CD4-positive, CD25-positive, alpha-beta regulatory T cell (primary cell): ENCODE results near the gene YEATS4. TPM values are rescaled to one million over a fixed set of nuclear protein-coding genes. Genes with fewer than 3 reads are reported as not detected.

Experiments used
- ATAC-seq, 2 donors: fragments of 150-1000 bp; cut with Tn5 transposase; one replicate each; pipeline ENCODE4 v1.10.0; 2021; ENCODE audit warnings: low read depth in 2 of 2, moderate number of reproducible peaks in 2 of 2, moderate library complexity in 1 of 2
- DNase-seq, 3 donors: peaks; one replicate each; pipeline versions ENCODE4 v3.0.0 to v3.0.0-alpha.2; 2012 to 2022; ENCODE audit warnings: mixed read lengths in 1 of 3
- H3K27ac ChIP-seq: one replicate; pipeline ENCODE4 v1.7.0; 2013; ENCODE audit warnings: mild to moderate bottlenecking, low read length; ENCODE audit not compliant: insufficient read depth, poor library complexity, severe bottlenecking
- H3K27me3 ChIP-seq: one replicate; pipeline ENCODE4 v1.7.0; 2013; ENCODE audit warnings: low read length; ENCODE audit not compliant: control insufficient read depth, insufficient read depth
- H3K36me3 ChIP-seq: one replicate; pipeline ENCODE4 v1.7.0; 2013; ENCODE audit warnings: mild to moderate bottlenecking, low read length, moderate library complexity; ENCODE audit not compliant: control insufficient read depth, insufficient read depth
- H3K4me1 ChIP-seq: 2 replicates; pipeline ENCODE4 v1.7.0; 2013; ENCODE audit warnings: mild to moderate bottlenecking, low read length; ENCODE audit not compliant: insufficient read depth, control insufficient read depth, poor library complexity, severe bottlenecking
- H3K4me3 ChIP-seq: one replicate; pipeline ENCODE4 v1.7.0; 2013; ENCODE audit warnings: low read depth, mild to moderate bottlenecking, low read length, moderate library complexity
- H3K9me3 ChIP-seq, 2 experiments: 1 replicate in 1 of 2; 2 replicates in 1 of 2; pipeline ENCODE4 v1.7.0; 2013; ENCODE audit warnings: low read length in 2 of 2, mild to moderate bottlenecking in 1 of 2, moderate library complexity in 1 of 2; ENCODE audit not compliant: control insufficient read depth in 2 of 2
- H3K27ac Mint-ChIP-seq, 3 donors: one replicate each; pipeline ENCODE4 v1.8.0; 2020 to 2022; ENCODE audit warnings: mild to moderate bottlenecking in 3 of 3, mixed read lengths in 3 of 3, moderate library complexity in 2 of 3
- H3K27me3 Mint-ChIP-seq: one replicate; pipeline ENCODE4 v1.8.0; 2022; ENCODE audit warnings: mild to moderate bottlenecking, mixed read lengths
- H3K36me3 Mint-ChIP-seq: one replicate; pipeline ENCODE4 v1.8.0; 2020; ENCODE audit warnings: mixed read lengths
- H3K4me1 Mint-ChIP-seq, 4 donors: one replicate each; pipeline ENCODE4 v1.8.0; 2020 to 2022; ENCODE audit warnings: mixed read lengths in 4 of 4, mild to moderate bottlenecking in 1 of 4
- H3K4me3 Mint-ChIP-seq, 4 donors: one replicate each; pipeline ENCODE4 v1.8.0; 2020 to 2022; ENCODE audit warnings: mild to moderate bottlenecking in 4 of 4, mixed read lengths in 4 of 4, moderate library complexity in 3 of 4
- H3K9me3 Mint-ChIP-seq, 7 donors: one replicate each; pipeline ENCODE4 v1.8.0; 2020 to 2022; ENCODE audit warnings: mixed read lengths in 7 of 7, mild to moderate bottlenecking in 3 of 7, moderate library complexity in 2 of 7
- polyA plus RNA-seq, 4 donors: library from polyadenylated mRNA; unstranded; fragments of 300-500 nt; fragmentation: Illumina TruSeq; gene quantifications; one replicate each; pipeline ENCODE4 v1.2.3, GENCODE V29; 2021
- total RNA-seq: library from RNA; stranded (reverse); gene quantifications from one replicate; pipeline ENCODE4 v1.2.3, GENCODE V29; 2022

Gene YEATS4
- total and polyA plus RNA-seq, 5 donors from 2014 or later = 32.6 to 75.7 (median 52.5) TPM

DNA sequence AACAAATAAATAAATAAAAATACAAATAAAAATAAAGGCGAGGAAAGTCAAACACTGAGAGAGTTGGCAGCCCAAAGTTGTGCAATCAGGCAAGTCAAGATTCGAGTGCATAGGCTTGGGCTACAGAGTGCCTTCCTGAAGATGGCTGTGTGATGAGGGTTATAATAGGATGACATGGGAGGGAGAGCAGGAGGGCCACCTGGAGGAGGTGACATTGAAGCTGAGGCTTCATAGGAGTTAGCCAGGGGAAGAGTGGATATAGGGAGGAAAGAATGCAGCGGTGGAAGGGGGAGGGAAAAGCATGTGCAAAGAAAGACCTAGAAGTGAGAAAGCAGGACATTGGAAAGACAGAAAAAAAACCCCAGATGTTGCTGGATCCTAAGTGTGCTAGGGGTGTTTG, 53.1 kb downstream of the YEATS4 start:
- Mint-ChIP-seq H3K4me1 (peaks cover 0 to 6% (median under 1%) of the 10 kb centered on the region in 4 donors), H3K9me3 (no peaks in the 10 kb centered on the region), H3K27me3 (no peaks in the 10 kb centered on the region), H3K36me3 (peaks cover 16% of the 10 kb centered on the region), H3K4me3 (no peak overlapping the region), H3K27ac (no peak overlapping the region)
- DNase-seq = no peak
- H3K27ac ChIP-seq = no peak overlapping the region
- H3K36me3 ChIP-seq = peaks cover 3% of the 10 kb centered on the region
- no peak for ATAC-seq
- H3K27me3 ChIP-seq = no peaks in the 10 kb centered on the region
- H3K9me3 ChIP-seq = no peaks in the 10 kb centered on the region
- H3K4me3 ChIP-seq = no peak overlapping the region
- H3K4me1 ChIP-seq = no peaks in the 10 kb centered on the region

GRCh38 chr12:69415471-69416275, 56.1 kb downstream of the YEATS4 start:
- H3K27me3 Mint-ChIP-seq = no peaks in the 10 kb centered on the region
- H3K9me3 Mint-ChIP-seq = no peaks in the 10 kb centered on the region
- Histone ChIP-seq H3K4me1 (no peaks in the 10 kb centered on the region), H3K27ac (no peak overlapping the region), H3K36me3 (peaks cover under 1% of the 10 kb centered on the region), H3K9me3 (no peaks in the 10 kb centered on the region), H3K4me3 (no peak overlapping the region), H3K27me3 (no peaks in the 10 kb centered on the region)
- ATAC-seq = no peak
- DNase-seq = peak in 1 of 3 donors; percentile 36
- no peak overlapping the region for H3K27ac Mint-ChIP-seq
- peaks cover 5% of the 10 kb centered on the region for H3K36me3 Mint-ChIP-seq
- H3K4me1 Mint-ChIP-seq = peaks cover 0 to 6% (median under 1%) of the 10 kb centered on the region in 4 donors
- H3K4me3 Mint-ChIP-seq = no peak overlapping the region

DNA sequence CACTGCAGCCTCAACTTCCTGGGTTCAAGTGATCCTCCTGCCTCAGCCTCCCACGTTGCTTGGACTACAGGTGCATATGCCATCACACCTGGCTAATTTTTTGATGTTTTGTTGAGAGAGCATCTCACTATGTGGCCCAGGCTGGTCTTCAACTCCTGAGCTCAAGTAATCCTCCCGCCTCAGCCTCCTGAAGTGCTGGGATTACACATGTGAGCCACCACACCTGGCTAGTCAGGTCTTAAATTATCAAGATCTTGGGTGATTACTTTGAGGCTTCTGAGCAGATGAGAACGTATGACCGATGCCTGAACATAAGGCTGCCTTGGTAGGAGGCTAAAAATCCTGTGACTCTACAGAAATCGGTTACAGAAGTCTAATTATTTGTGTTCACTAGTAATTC, 57.7 kb downstream of the YEATS4 start:
- no peak overlapping the region for H3K27ac Mint-ChIP-seq
- H3K4me3 ChIP-seq = no peak overlapping the region
- H3K4me1 Mint-ChIP-seq = peaks cover 0 to 3% (median 0%) of the 10 kb centered on the region in 4 donors
- no peaks in the 10 kb centered on the region for H3K27me3 ChIP-seq
- no peaks in the 10 kb centered on the region for H3K4me1 ChIP-seq
- ATAC-seq = no peak
- no peaks in the 10 kb centered on the region for H3K36me3 ChIP-seq
- no peak for DNase-seq
- H3K9me3 Mint-ChIP-seq = no peaks in the 10 kb centered on the region
- no peaks in the 10 kb centered on the region for H3K9me3 ChIP-seq
- no peak overlapping the region for H3K4me3 Mint-ChIP-seq
- H3K27me3 Mint-ChIP-seq = no peaks in the 10 kb centered on the region
- H3K36me3 Mint-ChIP-seq = no peaks in the 10 kb centered on the region
- H3K27ac ChIP-seq = no peak overlapping the region

- Mint-ChIP-seq H3K9me3 (no peaks in the 10 kb centered on the region), H3K27me3 (no peaks in the 10 kb centered on the region), H3K4me3 (no peak overlapping the region), H3K36me3 (no peaks in the 10 kb centered on the region), H3K27ac (no peak overlapping the region), H3K4me1 (peaks cover 0 to 3% (median 0%) of the 10 kb centered on the region in 4 donors)
- Histone ChIP-seq H3K9me3 (no peaks in the 10 kb centered on the region), H3K4me3 (no peak overlapping the region), H3K27me3 (no peaks in the 10 kb centered on the region), H3K36me3 (no peaks in the 10 kb centered on the region), H3K4me1 (no peaks in the 10 kb centered on the region), H3K27ac (no peak overlapping the region)
- DNase-seq = no peak
- ATAC-seq = no peak
These were observed 58.2 kb downstream of the YEATS4 start for GRCh38 chr12:69417741-69418167.

DNA sequence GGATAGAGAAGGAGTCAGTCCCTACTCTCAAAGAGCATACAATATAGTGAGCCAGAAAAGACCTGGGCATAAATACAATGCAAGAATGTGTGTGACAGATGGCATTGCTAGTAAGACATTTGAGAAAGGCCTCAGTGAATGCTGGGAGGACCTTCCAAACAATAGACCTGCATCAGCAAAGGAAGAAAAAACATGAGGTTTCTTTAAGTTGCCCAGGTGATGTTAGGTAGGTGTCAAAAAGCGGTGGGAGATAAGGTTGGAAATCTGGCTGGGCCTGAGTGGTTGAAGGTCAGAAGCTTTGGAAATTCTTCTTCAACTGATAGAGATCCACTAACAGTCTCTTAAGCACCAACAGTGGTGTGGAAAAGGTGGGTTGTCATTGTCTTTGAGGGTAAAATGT, 60.2 kb downstream of the YEATS4 start:
- no peaks in the 10 kb centered on the region for H3K4me1 ChIP-seq
- no peaks in the 10 kb centered on the region for H3K27me3 ChIP-seq
- H3K4me3 ChIP-seq = no peak overlapping the region
- Mint-ChIP-seq H3K36me3 (no peaks in the 10 kb centered on the region), H3K4me1 (peaks cover 0 to 3% (median 0%) of the 10 kb centered on the region in 4 donors), H3K27ac (no peak overlapping the region), H3K4me3 (no peak overlapping the region), H3K27me3 (no peaks in the 10 kb centered on the region), H3K9me3 (no peaks in the 10 kb centered on the region)
- H3K36me3 ChIP-seq = no peaks in the 10 kb centered on the region
- DNase-seq = no peak
- no peak for ATAC-seq
- no peaks in the 10 kb centered on the region for H3K9me3 ChIP-seq
- no peak overlapping the region for H3K27ac ChIP-seq

- Mint-ChIP-seq H3K27ac (no peak overlapping the region), H3K27me3 (no peaks in the 10 kb centered on the region), H3K4me3 (no peak overlapping the region), H3K36me3 (no peaks in the 10 kb centered on the region), H3K9me3 (no peaks in the 10 kb centered on the region), H3K4me1 (no peaks in the 10 kb centered on the region)
- Histone ChIP-seq H3K4me3 (no peak overlapping the region), H3K27me3 (no peaks in the 10 kb centered on the region), H3K9me3 (no peaks in the 10 kb centered on the region), H3K27ac (no peak overlapping the region), H3K4me1 (no peaks in the 10 kb centered on the region), H3K36me3 (no peaks in the 10 kb centered on the region)
- ATAC-seq (no peak), DNase-seq (no peak)
These were observed 62.0 kb downstream of the YEATS4 start for GRCh38 chr12:69421548-69421947.

GRCh38 chr12:69423037-69423905, 63.7 kb downstream of the YEATS4 start:
- H3K27me3 ChIP-seq = no peaks in the 10 kb centered on the region
- ATAC-seq = no peak
- Mint-ChIP-seq H3K36me3 (no peaks in the 10 kb centered on the region), H3K4me1 (no peaks in the 10 kb centered on the region), H3K27me3 (no peaks in the 10 kb centered on the region), H3K9me3 (no peaks in the 10 kb centered on the region), H3K4me3 (no peak overlapping the region), H3K27ac (no peak overlapping the region)
- H3K36me3 ChIP-seq = no peaks in the 10 kb centered on the region
- H3K27ac ChIP-seq = no peak overlapping the region
- no peaks in the 10 kb centered on the region for H3K9me3 ChIP-seq
- no peak overlapping the region for H3K4me3 ChIP-seq
- no peak for DNase-seq
- no peaks in the 10 kb centered on the region for H3K4me1 ChIP-seq
